ENCODE data around the gene SHISA9. TPM values are rescaled to one million over a fixed set of nuclear protein-coding genes. Genes with fewer than 3 reads are reported as not detected.

SHISA9 gene
- total RNA-seq, 2 experiments from 2014 or later, result not detected

GRCh38 chr16:13077816-13078215 is 176.4 kb downstream of the SHISA9 start:
- no peak overlapping the region for H3K27ac ChIP-seq (ENCODE audit: low read depth, low read length, poor library complexity, severe bottlenecking)
- BruUV-seq (replicated peaks), result no TSS peak
- no peak for DNase-seq (ENCODE audit: low spot score)
- H3K9me3 ChIP-seq (ENCODE audit: low read length), result no peaks in the 10 kb centered on the region
- POLR2A ChIA-PET, result interaction anchor here (0.7 kb wide), 1 partner anchor 167 kb away, joined by 3 read pairs; no protein-coding TSS in a partner anchor
- intact Hi-C loops (cut with micrococcal nuclease; ENCODE audit: unreplicated experiment), result no loop called here
- no peak overlapping the region for H2AFZ ChIP-seq (ENCODE audit: low read length)
- no peaks in the 10 kb centered on the region for H3K9me2 ChIP-seq (ENCODE audit: insufficient read depth, low read length)
- no peaks in the 10 kb centered on the region for H4K20me1 ChIP-seq (ENCODE audit: insufficient read depth, low read length)
- no peaks in the 10 kb centered on the region for H3K79me2 ChIP-seq (ENCODE audit: insufficient read depth, low read depth, low read length)
- no peaks in the 10 kb centered on the region for H3K4me1 ChIP-seq (ENCODE audit: insufficient read depth, low read length, poor library complexity, severe bottlenecking)
- H3K4me3 ChIP-seq (ENCODE audit: low read depth, low read length, poor library complexity, severe bottlenecking), result no peak overlapping the region
- H3K4me2 ChIP-seq (ENCODE audit: low read length), result no peak overlapping the region
- H3K36me3 ChIP-seq (ENCODE audit: insufficient read depth, low read length), result no peaks in the 10 kb centered on the region
- TF ChIP-seq, protein P1, sequence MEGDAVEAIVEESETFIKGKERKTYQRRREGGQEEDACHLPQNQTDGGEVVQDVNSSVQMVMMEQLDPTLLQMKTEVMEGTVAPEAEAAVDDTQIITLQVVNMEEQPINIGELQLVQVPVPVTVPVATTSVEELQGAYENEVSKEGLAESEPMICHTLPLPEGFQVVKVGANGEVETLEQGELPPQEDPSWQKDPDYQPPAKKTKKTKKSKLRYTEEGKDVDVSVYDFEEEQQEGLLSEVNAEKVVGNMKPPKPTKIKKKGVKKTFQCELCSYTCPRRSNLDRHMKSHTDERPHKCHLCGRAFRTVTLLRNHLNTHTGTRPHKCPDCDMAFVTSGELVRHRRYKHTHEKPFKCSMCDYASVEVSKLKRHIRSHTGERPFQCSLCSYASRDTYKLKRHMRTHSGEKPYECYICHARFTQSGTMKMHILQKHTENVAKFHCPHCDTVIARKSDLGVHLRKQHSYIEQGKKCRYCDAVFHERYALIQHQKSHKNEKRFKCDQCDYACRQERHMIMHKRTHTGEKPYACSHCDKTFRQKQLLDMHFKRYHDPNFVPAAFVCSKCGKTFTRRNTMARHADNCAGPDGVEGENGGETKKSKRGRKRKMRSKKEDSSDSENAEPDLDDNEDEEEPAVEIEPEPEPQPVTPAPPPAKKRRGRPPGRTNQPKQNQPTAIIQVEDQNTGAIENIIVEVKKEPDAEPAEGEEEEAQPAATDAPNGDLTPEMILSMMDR (conservative IDR thresholded peaks at IDR 0.05; ENCODE audit: low read length), result no peak
- no peak for TF ChIP-seq EZH2phosphoT487 (IDR thresholded peaks at IDR 0.05; ENCODE audit: borderline replicate concordance, low read depth, low read length)
- CTCF ChIA-PET (ENCODE audit: unreplicated experiment), result no interaction called here

DNA sequence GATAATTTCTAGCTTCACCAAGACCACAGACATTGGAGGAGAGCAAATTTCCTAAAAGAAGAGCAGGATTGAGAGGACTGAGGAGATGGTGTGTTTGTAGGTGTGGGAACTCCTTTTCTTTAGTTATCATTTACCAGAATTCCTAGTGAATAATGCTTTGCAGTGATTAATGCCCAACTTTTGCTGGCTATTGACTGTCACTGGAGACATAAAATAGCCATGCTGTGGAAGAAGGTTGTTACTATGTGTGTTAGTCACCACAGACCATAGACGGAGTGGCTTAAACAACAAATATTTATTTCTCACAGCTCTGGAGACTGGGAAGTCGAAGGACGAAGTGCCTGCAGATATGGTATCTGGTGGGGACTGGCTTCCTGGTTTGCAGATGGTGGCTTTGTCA is 179.1 kb downstream of the SHISA9 start:
- Histone ChIP-seq H2AFZ (ENCODE audit: low read length) (no peak overlapping the region), H3K4me2 (ENCODE audit: low read length) (no peak overlapping the region), H3K36me3 (ENCODE audit: insufficient read depth, low read length) (no peaks in the 10 kb centered on the region), H3K4me1 (ENCODE audit: insufficient read depth, low read length, poor library complexity, severe bottlenecking) (no peaks in the 10 kb centered on the region), H3K4me3 (ENCODE audit: low read depth, low read length, poor library complexity, severe bottlenecking) (no peak overlapping the region), H4K20me1 (ENCODE audit: insufficient read depth, low read length) (no peaks in the 10 kb centered on the region), H3K9me2 (ENCODE audit: insufficient read depth, low read length) (no peaks in the 10 kb centered on the region), H3K9me3 (ENCODE audit: low read length) (no peaks in the 10 kb centered on the region), H3K79me2 (ENCODE audit: insufficient read depth, low read depth, low read length) (no peaks in the 10 kb centered on the region), H3K27ac (ENCODE audit: low read depth, low read length, poor library complexity, severe bottlenecking) (no peak overlapping the region)
- TF ChIP-seq, protein P1 (conservative IDR thresholded peaks at IDR 0.05; ENCODE audit: low read length), result no peak
- no peak for TF ChIP-seq EZH2phosphoT487 (IDR thresholded peaks at IDR 0.05; ENCODE audit: borderline replicate concordance, low read depth, low read length)
- no TSS peak for BruUV-seq (replicated peaks)
- intact Hi-C loops (cut with micrococcal nuclease; ENCODE audit: unreplicated experiment), result no loop called here
- ChIA-PET POLR2A (no interaction called here), CTCF (ENCODE audit: unreplicated experiment) (no interaction called here)
- no peak for DNase-seq (ENCODE audit: low spot score)

DNA sequence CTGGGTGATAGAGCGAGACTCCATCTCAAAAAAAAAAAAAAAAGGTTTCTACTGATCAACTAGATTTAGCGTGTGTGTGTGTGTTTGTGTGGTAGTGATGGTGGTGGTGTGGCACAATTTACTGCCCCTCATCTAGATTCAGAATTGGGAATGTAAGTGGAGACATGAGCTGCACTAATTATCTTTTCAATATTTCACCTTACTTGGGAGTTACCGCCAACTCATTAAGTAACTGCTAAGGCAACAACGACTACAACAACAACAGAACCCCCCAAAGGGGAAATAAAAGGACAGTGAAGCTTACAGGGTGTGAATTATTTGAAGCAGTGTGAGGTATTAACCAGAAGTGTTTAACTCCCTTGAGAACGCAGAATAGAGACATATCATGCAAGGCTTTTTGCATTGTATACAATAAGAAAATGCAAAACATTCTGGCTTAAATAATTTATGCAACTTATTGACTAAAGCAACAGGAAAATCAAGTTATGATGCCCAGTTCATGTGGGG is 180.5 kb downstream of the SHISA9 start:
- H3K9me3 ChIP-seq (ENCODE audit: low read length), result no peaks in the 10 kb centered on the region
- no peaks in the 10 kb centered on the region for H3K79me2 ChIP-seq (ENCODE audit: insufficient read depth, low read depth, low read length)
- H3K9me2 ChIP-seq (ENCODE audit: insufficient read depth, low read length), result no peaks in the 10 kb centered on the region
- no TSS peak for BruUV-seq (replicated peaks)
- DNase-seq (ENCODE audit: low spot score), result no peak
- no peaks in the 10 kb centered on the region for H4K20me1 ChIP-seq (ENCODE audit: insufficient read depth, low read length)
- TF ChIP-seq, protein P1 (conservative IDR thresholded peaks at IDR 0.05; ENCODE audit: low read length), result no peak
- TF ChIP-seq EZH2phosphoT487 (IDR thresholded peaks at IDR 0.05; ENCODE audit: borderline replicate concordance, low read depth, low read length), result no peak
- no peaks in the 10 kb centered on the region for H3K36me3 ChIP-seq (ENCODE audit: insufficient read depth, low read length)
- CTCF ChIA-PET (ENCODE audit: unreplicated experiment), result no interaction called here
- no peaks in the 10 kb centered on the region for H3K4me1 ChIP-seq (ENCODE audit: insufficient read depth, low read length, poor library complexity, severe bottlenecking)
- no peak overlapping the region for H3K4me2 ChIP-seq (ENCODE audit: low read length)
- POLR2A ChIA-PET, result no interaction called here
- intact Hi-C loops (cut with micrococcal nuclease; ENCODE audit: unreplicated experiment), result no loop called here
- H2AFZ ChIP-seq (ENCODE audit: low read length), result no peak overlapping the region
- no peak overlapping the region for H3K4me3 ChIP-seq (ENCODE audit: low read depth, low read length, poor library complexity, severe bottlenecking)
- no peak overlapping the region for H3K27ac ChIP-seq (ENCODE audit: low read depth, low read length, poor library complexity, severe bottlenecking)
